HG03025 (cell line): Measurements from ENCODE around the gene TOX3.

Source experiments
- ATAC-seq: cut with Tn5 transposase; IDR thresholded peaks from one replicate; pipeline ENCODE4 v1.9.1; 2021; ENCODE audit warnings: mild to moderate bottlenecking, moderate library complexity; ENCODE audit not compliant: unreplicated experiment, low FRiP score

TOX3 gene

GRCh38 chr16:52567193-52567592, 20.2 kb upstream of the TOX3 start:
- ATAC-seq, result no peak

- ATAC-seq, result no peak
Measured at GRCh38 chr16:52563767-52564611, 17.0 kb upstream of the TOX3 start.

GRCh38 chr16:52562770-52563169, 15.8 kb upstream of the TOX3 start:
- no peak for ATAC-seq

- no peak for ATAC-seq
Measured at GRCh38 chr16:52561910-52562741, 15.2 kb upstream of the TOX3 start.

DNA sequence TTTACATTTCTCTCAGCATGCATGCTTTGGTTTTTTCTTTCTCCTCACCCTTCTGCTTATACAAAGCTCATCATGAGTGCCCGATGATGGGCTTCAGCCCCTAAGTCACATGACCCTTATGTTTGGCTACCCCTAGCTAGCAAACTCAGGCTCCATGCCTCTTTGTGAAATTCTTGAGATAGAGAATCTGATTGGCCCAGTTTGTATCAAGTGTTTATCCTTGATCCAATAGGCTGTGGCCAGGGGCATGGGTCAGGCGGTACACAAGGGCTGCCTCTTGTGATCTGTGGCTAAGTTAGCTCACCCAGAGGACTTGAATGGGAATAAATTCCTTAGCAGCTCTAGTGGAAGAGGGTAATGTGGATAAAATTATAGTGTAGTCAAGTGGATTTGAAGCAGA, 11.5 kb upstream of the TOX3 start:
- ATAC-seq, result no peak

DNA sequence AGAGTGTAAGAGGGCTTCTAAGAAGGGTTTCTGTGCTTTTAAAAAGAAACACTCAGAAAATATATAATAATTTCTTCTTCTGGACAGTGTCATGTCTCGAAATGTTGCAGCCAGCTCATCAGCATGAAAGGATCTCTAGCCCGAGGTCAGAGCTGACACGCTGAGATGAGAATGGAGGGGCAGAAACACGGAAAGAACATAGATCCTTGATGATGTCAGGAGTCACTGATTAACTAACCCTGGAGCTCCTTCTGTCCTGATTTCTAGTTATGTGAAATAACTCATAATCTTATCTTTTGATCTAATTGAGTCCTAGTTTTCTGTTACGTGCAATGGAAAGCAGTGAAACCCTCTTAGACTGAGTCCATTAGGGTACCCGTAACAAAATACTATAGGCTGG, 10.3 kb upstream of the TOX3 start:
- no peak for ATAC-seq

DNA sequence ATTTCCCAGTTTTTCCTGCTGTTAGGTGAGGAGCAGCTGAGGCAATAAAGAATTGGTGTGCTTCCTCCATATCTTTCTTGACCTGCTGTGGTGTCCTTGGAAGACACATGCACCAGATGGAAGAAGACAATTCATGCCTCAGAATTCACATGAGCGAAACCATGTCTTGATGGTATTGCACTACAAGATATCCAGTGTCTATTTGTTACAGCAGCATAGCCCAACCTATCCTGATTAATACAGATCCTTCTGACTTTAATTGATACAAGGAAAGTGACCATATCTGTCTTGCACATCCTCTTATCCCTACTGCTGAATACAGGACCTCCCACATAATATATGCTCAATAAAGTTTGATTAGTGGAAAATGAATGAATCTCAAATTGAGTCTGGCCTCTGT, 9.1 kb upstream of the TOX3 start:
- ATAC-seq, result no peak

DNA sequence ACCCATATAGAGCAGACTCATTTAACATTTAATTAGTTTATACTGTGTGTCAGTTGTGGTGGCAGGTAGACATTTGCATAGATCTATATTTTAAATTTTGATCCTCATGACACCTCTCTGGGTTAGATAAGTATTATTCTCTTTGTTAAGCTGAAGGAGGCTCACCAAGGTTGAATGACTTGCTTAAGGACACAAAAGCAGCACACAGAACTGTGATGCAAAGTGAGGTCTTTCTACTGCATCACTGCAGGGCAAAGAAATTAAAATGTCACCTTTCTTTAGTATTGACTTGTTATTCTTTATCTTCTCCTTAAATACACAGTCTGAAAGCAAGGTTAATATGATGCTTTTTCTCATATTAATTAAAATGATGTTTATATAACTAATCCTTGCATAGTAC, 8.6 kb upstream of the TOX3 start:
- ATAC-seq, result no peak

DNA sequence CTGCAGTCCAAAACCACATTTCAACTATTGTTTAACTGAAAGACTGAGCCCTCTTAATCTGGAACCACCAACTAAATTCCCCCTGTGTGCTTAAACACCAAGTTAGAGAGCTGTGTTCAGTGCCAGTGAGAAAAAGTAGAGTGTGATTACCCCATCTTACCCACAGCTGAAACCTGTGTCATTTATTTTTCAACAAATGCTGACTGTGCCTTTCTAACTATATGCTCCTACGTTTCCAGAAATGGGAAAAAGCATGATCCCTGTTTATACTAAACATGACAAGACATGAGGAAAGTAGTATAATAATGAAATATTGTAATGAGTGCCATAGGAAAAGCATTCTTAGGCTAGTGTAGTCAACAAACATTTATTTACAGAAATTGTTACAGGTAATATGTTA, 7.4 kb upstream of the TOX3 start:
- no peak for ATAC-seq

GRCh38 chr16:52553322-52553721, 6.4 kb upstream of the TOX3 start:
- ATAC-seq, result no peak

DNA sequence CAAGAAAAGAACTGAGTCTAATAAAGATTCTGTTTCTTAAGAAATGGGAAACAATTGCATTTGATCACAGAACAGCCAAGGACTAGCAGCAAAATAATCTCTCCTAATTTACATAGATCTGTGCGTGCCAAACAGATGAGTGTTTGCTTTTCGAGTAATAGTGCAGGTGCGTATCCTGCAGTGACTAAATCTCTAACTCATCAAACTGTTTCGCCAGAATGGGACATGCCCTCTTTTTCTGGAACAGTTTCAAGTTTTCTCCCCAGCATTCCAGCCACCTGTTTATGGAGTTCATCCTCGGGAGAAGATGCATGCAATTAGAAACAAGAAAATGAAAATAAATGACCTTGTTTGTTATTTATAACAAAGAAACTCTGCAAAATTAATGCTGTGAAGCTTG, 5.7 kb upstream of the TOX3 start:
- no peak for ATAC-seq

GRCh38 chr16:52549011-52549692, 2.2 kb upstream of the TOX3 start:
- ATAC-seq, result no peak

GRCh38 chr16:52548261-52549010, 1.5 kb upstream of the TOX3 start:
- ATAC-seq, result no peak

- ATAC-seq, result no peak
Measured at GRCh38 chr16:52547834-52548215, 882 bp upstream of the TOX3 start.

DNA sequence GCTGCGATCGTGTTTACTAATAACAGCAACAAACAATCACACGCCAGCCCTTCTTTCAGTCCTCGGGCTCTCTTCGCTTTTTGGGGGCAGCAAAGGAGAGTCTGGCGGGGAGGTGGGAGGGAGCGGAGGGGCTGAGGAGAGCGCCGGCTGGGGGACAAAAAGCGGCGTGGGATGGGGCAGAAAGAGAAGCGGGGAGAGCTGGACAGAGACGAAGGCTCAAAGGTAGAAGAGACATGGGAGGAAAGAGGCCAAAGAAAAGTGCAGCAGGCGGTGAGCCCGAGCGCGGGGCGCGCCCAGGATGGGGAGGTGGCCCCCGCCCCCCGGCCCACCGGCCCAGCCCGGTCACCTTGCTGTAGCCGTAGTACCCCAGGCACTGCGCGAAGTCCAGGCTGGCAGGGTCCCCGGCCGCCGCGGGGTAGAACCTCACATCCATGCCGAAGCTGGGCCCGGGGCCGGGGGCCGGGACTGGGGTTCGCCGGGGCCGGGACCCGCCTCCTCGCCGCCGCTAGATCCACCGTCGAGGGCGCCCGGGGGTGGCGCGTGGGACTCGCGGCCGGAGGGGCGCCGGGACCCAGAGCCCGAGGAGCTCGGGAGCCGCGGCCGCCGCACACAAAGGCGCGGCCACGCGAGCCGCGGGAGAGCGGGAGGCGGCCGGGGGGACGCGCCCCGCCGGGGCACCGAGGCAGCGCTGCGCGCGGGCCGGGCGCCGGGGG, 496 bp downstream of the TOX3 start:
- ATAC-seq, result no peak

- no peak for ATAC-seq
Measured at GRCh38 chr16:52545898-52546266, 1.1 kb downstream of the TOX3 start.

DNA sequence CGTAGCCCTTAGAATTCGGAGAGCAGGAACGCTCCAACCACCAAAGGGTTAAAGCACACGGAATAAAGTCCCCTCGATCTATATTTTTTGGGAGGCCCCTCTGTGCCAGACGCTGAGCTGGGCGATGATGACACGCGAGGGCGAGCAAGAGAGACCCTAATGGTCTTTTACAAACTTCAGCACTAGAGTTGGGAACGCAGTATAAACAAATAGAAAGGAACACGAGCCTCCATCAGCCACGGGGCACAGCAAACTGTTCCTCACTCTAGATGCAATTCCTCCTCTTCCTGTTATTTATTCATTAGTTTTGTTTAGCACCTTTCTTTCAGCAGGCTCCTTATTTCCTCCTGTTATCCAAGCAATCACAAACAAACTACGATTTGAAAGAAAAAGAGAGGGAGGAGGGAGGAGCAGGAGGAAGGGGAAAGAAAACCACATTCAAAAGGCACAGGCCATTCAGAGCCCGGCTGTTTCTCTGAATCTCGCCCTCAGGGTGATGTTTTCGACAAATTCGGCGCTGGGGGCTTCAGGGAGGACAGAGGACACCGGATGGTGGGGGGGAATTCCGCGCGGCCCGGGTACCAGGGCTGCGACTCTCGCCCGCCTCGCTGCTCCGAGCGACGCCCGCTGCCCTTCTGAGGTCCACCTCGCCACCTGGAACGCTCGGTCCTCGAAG, 1.6 kb downstream of the TOX3 start:
- ATAC-seq, result no peak

- ATAC-seq, result no peak
Measured at GRCh38 chr16:52544703-52545102, 2.2 kb downstream of the TOX3 start.

DNA sequence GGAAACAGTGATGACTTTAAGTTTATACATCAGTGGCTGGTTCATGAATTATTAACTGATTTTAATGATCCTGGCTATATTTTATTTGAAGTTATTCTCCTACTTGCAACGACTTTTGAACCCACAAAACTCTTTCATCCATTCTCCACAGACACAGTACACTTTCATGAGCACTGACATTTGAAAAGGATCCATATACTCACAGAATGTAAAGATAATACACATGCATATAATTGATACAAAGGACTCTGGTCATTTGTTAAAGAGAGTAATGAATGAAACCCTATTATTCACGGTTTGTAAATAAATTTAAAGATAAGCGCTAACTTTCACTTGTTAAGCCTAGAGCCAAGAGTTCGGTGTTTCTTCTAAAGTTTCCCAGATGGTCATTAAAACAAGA, 3.3 kb downstream of the TOX3 start:
- no peak for ATAC-seq
